Cerebellar cortex (tissue), 1 donor: ENCODE results near the gene ZNF358.

ENCODE experiments used
- DNase-seq: peaks from one replicate; pipeline ENCODE4 v3.0.0-alpha.2; 2015; ENCODE audit warnings: low spot score

The ZNF358 gene

GRCh38 chr19:7515645-7516151 lies at the start of gene ZNF358:
TSS of gene ZNF358 (plus strand) at chr19:7516103. CDS start at chr19:7519243, 3,140 bp downstream.
- DNase-seq: peak; percentile 69

- no peak for DNase-seq
Measured at GRCh38 chr19:7467009-7467989, 48.6 kb upstream of the ZNF358 start.

GRCh38 chr19:7468840-7469239 lies 47.1 kb upstream of the ZNF358 start:
- DNase-seq: no peak

- no peak for DNase-seq
Measured at GRCh38 chr19:7469669-7470285, 46.1 kb upstream of the ZNF358 start.

GRCh38 chr19:7470540-7471305 lies 45.2 kb upstream of the ZNF358 start:
- no peak for DNase-seq

GRCh38 chr19:7471696-7472615 lies 43.9 kb upstream of the ZNF358 start:
- no peak for DNase-seq

- DNase-seq: no peak
Measured at GRCh38 chr19:7475665-7476064, 40.2 kb upstream of the ZNF358 start.

- no peak for DNase-seq
Measured at GRCh38 chr19:7476241-7476640, 39.7 kb upstream of the ZNF358 start.

- DNase-seq: no peak
Measured at GRCh38 chr19:7476777-7477494, 39.0 kb upstream of the ZNF358 start.

- DNase-seq: no peak
Measured at GRCh38 chr19:7477758-7478157, 38.1 kb upstream of the ZNF358 start.

GRCh38 chr19:7478173-7478842 lies 37.6 kb upstream of the ZNF358 start:
- no peak for DNase-seq

- no peak for DNase-seq
Measured at GRCh38 chr19:7478843-7479227, 37.1 kb upstream of the ZNF358 start.

GRCh38 chr19:7480222-7480969 lies 35.5 kb upstream of the ZNF358 start:
- no peak for DNase-seq

GRCh38 chr19:7480970-7481255 lies 35.0 kb upstream of the ZNF358 start:
- no peak for DNase-seq

GRCh38 chr19:7482584-7483439 lies 33.1 kb upstream of the ZNF358 start:
- DNase-seq: no peak

- DNase-seq: no peak
Measured at GRCh38 chr19:7483720-7484201, 32.1 kb upstream of the ZNF358 start.

- no peak for DNase-seq
Measured at GRCh38 chr19:7486923-7487322, 29.0 kb upstream of the ZNF358 start.

- peak; percentile 86 for DNase-seq
Measured at GRCh38 chr19:7488736-7489353, 27.1 kb upstream of the ZNF358 start, which contains the start of gene PEX11G. TSS of gene PEX11G (minus strand) at chr19:7489035. CDS start at chr19:7489010, 25 bp downstream.
